Measurements from ENCODE around the gene LINC00237. TPM values are rescaled to one million over a fixed set of nuclear protein-coding genes. Genes with fewer than 3 reads are reported as not detected.

LINC00237 gene
- total and polyA plus RNA-seq, 2 of the 8 experiments (the other 6 are each of a cell fraction or from before 2014, with no cell fraction given) = 0.28 to 1.4 TPM

DNA sequence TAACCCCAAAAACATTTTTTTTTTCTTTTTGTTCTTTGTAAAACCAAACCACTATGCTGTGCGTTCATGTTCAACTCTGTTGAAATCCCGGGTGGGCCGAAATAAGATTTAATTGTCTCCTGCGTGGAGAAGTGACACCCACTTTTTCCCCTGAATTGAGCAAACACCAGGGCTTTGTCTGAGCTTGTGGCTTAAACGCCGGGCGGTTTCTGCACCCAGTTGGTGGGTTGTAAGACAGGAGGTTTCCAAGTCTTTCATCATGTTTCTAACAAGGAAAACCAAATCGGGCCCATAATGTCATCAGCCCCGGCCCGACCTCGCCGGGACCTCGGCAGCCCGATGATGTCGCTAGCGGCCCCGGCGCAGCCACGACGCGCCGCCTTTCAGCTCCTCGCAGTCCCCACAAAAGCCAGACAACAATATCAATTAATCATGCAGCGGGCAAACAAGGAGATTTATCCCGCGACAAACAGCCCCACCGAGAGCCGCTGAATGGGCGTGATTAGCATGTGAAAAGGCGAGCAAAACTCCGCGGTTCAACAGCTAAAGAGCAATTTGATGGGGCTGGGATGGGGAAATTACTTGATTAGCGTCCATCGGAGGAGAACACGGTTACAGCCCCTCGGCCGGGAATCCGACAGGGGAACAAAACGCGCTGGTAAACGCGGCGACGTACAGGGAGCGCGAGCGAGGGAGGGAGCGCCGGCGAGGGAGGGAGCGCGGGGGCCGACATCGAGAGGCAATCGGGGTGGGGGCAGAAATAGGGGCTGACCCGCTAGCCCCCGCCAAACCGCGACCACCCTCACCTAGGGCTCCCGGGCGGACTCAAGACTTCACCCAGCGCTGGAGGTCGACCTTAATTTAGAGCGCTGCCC is 5.3 kb downstream of the LINC00237 start (continued):
- 0 out of 4 replicates have a peak, but pooled peaks of 1 of the 2 experiments have one; percentile 4 for TF ChIP-seq SIN3A (conservative IDR thresholded peaks at IDR 0.05 in 1 of 2, IDR thresholded peaks at IDR 0.05 in 1 of 2; ENCODE audit: low read depth in 1 of 2, low read length in 2 of 2)
- no peak for TF ChIP-seq RFX5 (IDR thresholded peaks at IDR 0.05; ENCODE audit: borderline replicate concordance, low read depth, low read length)
- TF ChIP-seq SUZ12 (IDR thresholded peaks at IDR 0.05; ENCODE audit: low read length) = peak; percentile 68
- TF ChIP-seq SIX5 (IDR thresholded peaks at IDR 0.05; ENCODE audit: low read depth, low read length) = no peak
- TF ChIP-seq SP4 (IDR thresholded peaks at IDR 0.05; ENCODE audit: low read length) = no peak
- no peak for TF ChIP-seq HDAC6 (IDR thresholded peaks at IDR 0.05; ENCODE audit: low read depth, low read length)
- TF ChIP-seq TAF7 (optimal IDR thresholded peaks at IDR 0.05; ENCODE audit: borderline replicate concordance, low read depth, low read length) = no peak
- TF ChIP-seq RBBP5 (IDR thresholded peaks at IDR 0.05; ENCODE audit: borderline replicate concordance, low read depth, low read length) = peak; percentile 70; the same call in 1 of the 2 replicates
- 0 out of 2 replicates have a peak, but pooled peaks have one; percentile 27 for TF ChIP-seq PHF8 (conservative IDR thresholded peaks at IDR 0.05; ENCODE audit: low read depth, low read length)
- TF ChIP-seq, protein P1, sequence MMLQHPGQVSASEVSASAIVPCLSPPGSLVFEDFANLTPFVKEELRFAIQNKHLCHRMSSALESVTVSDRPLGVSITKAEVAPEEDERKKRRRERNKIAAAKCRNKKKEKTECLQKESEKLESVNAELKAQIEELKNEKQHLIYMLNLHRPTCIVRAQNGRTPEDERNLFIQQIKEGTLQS (IDR thresholded peaks at IDR 0.05; ENCODE audit: insufficient read depth, low read depth, low read length) = 0 out of 2 replicates have a peak, but pooled peaks have one; percentile 13
- TF ChIP-seq EZH2 (IDR thresholded peaks at IDR 0.05; ENCODE audit: low read depth, low read length, severe bottlenecking) = no peak
- no peak for TF ChIP-seq SAP30 (IDR thresholded peaks at IDR 0.05; ENCODE audit: insufficient read depth, insufficient replicate concordance, low read length)
- TF ChIP-seq NANOG (IDR thresholded peaks at IDR 0.05; ENCODE audit: insufficient read depth, low read depth, low read length, poor library complexity, severe bottlenecking) = peak; percentile 93
- TF ChIP-seq FOSL1 (IDR thresholded peaks at IDR 0.05; ENCODE audit: insufficient read depth, low read depth, low read length) = no peak
- TF ChIP-seq CHD1 (IDR thresholded peaks at IDR 0.05; ENCODE audit: low read depth, low read length) = no peak
- TF ChIP-seq EGR1 (IDR thresholded peaks at IDR 0.05; ENCODE audit: borderline replicate concordance, low read depth, low read length) = no peak
- TF ChIP-seq, protein P2, sequence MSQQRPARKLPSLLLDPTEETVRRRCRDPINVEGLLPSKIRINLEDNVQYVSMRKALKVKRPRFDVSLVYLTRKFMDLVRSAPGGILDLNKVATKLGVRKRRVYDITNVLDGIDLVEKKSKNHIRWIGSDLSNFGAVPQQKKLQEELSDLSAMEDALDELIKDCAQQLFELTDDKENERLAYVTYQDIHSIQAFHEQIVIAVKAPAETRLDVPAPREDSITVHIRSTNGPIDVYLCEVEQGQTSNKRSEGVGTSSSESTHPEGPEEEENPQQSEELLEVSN (IDR thresholded peaks at IDR 0.05) = no peak
- TF ChIP-seq POU5F1 (IDR thresholded peaks at IDR 0.05; ENCODE audit: low read depth, low read length) = no peak
